ENCODE results near the gene NOL3. TPM values are rescaled to one million over a fixed set of nuclear protein-coding genes. Genes with fewer than 3 reads are reported as not detected.

Gene NOL3
- total and polyA plus RNA-seq, 2 of the 13 experiments (the other 11 are each of a cell fraction or from before 2014, with no cell fraction given), result 5.7 to 20.5 TPM

- TF ChIP-seq KLF16 (CRISPR knock-in tag; IDR thresholded peaks at IDR 0.05) (peak in 1 of 2 experiments; percentile 48; a peak in 1 of 4 replicates), JUND (CRISPR knock-in tag; IDR thresholded peaks at IDR 0.05) (no peak), TRIM24 (CRISPR knock-in tag; IDR thresholded peaks at IDR 0.05) (no peak), ZNF879 (CRISPR knock-in tag; IDR thresholded peaks at IDR 0.05) (no peak), ZNF710 (CRISPR knock-in tag; IDR thresholded peaks at IDR 0.05; ENCODE audit: borderline replicate concordance) (peak; percentile 32; the same call in 1 of the 2 replicates), ZNF101 (CRISPR knock-in tag; IDR thresholded peaks at IDR 0.05; ENCODE audit: borderline replicate concordance, low read depth) (no peak; the same call in 1 of the 2 replicates), ZNF546 (CRISPR knock-in tag; conservative IDR thresholded peaks at IDR 0.05) (0 out of 2 replicates have a peak, but pooled peaks have one; percentile 41), SP5 (CRISPR knock-in tag; IDR thresholded peaks at IDR 0.05; ENCODE audit: borderline replicate concordance, low read depth) (0 out of 2 replicates have a peak, but pooled peaks have one; percentile 6), MXD3 (CRISPR knock-in tag; IDR thresholded peaks at IDR 0.05) (peak; percentile 71; the same call in 1 of the 2 replicates), ZSCAN12 (CRISPR knock-in tag; IDR thresholded peaks at IDR 0.05) (0 out of 2 replicates have a peak, but pooled peaks have one; percentile 83), SMC3 (IDR thresholded peaks at IDR 0.05; ENCODE audit: low read length) (peak; percentile 53; the same call in 1 of the 2 replicates), ZNF24 (IDR thresholded peaks at IDR 0.05) (no peak), ZNF792 (CRISPR knock-in tag; IDR thresholded peaks at IDR 0.05) (peak; percentile 13; the same call in 1 of the 2 replicates), MYPOP (CRISPR knock-in tag; IDR thresholded peaks at IDR 0.05) (peak; percentile 66; the same call in 1 of the 2 replicates), TBL1XR1 (IDR thresholded peaks at IDR 0.05; ENCODE audit: borderline replicate concordance, low read length, partially characterized antibody) (peak; percentile 25), HOXA3 (CRISPR knock-in tag; IDR thresholded peaks at IDR 0.05) (peak; percentile 91), ELF3 (CRISPR knock-in tag; IDR thresholded peaks at IDR 0.05) (peak; percentile 67; the same call in 1 of the 2 replicates), ZNF772 (CRISPR knock-in tag; IDR thresholded peaks at IDR 0.05) (no peak; the same call in 1 of the 2 replicates), POLR2G (IDR thresholded peaks at IDR 0.05; ENCODE audit: low read depth, low read length) (no peak), CENPT (CRISPR knock-in tag; IDR thresholded peaks at IDR 0.05; ENCODE audit: low read depth) (peak; percentile 18; the same call in 1 of the 2 replicates), GLI4 (CRISPR knock-in tag; IDR thresholded peaks at IDR 0.05; ENCODE audit: borderline replicate concordance) (0 out of 2 replicates have a peak, but pooled peaks have one; percentile 28), ZNF343 (CRISPR knock-in tag; IDR thresholded peaks at IDR 0.05) (peak; percentile 85; the same call in 1 of the 2 replicates), FOXK1 (CRISPR knock-in tag; IDR thresholded peaks at IDR 0.05; ENCODE audit: borderline replicate concordance, low read depth) (peak; percentile 23; the same call in 1 of the 2 replicates), AGO1 (IDR thresholded peaks at IDR 0.05; ENCODE audit: low read depth, low read length, poor library complexity, severe bottlenecking) (peak; percentile 87)
- TF ChIP-seq, protein P1, sequence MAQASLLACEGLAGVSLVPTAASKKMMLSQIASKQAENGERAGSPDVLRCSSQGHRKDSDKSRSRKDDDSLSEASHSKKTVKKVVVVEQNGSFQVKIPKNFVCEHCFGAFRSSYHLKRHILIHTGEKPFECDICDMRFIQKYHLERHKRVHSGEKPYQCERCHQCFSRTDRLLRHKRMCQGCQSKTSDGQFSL (CRISPR knock-in tag; IDR thresholded peaks at IDR 0.05), result 0 out of 2 replicates have a peak, but pooled peaks have one; percentile 60
These were observed 14.8 kb upstream of the NOL3 start (continued) for GRCh38 chr16:67155295-67156142.
